ENCODE results near the gene SUPT4H1. TPM values are rescaled to one million over a fixed set of nuclear protein-coding genes. Genes with fewer than 3 reads are reported as not detected.
A peak's percentile ranks its signal among the peaks of the same experiment; 100 is the strongest.

Gene SUPT4H1
- total RNA-seq, 2 experiments from 2014 or later = 113 to 114 TPM

DNA sequence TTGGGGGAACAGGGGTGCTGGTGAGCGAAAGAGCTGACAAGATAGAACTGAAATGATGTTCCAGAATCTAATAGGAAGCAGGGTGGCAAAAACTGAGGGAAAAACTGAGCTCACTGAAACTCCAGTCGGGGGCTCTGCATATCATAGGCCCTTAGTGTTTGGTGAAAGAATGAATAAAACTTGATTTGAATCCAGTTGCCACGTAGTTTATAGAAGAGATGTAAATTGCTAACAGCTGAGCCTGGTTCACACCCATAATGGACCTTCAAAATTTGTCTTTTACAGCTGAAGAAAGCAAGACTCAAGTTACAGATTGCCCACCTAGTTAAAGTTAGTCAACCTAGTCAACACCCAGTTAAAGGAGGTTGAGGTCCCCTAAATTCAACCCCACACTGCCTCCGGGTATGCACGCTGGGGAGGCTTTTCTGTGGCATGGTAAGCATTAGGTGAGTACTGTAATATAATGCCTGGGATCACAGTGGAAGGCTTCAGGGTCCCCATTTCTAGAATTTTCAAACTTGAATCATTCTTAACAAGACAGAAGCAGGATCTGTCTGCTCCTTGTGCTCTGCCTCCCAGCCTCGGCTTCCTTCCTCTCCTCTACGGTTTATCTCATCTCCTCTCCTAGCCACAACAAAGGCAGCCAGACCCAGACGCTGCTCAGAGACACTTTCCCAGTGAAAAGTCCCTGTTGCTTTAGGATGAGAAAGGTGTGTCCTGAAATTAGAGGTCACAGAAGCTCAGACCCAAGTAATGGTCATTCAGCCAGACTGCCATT is 26.9 kb upstream of the SUPT4H1 start:
- ChIA-PET POLR2A (no interaction called here), CTCF (interaction anchor here (0.7 to 1.6 kb wide), 3 partner anchors 24 to 39 kb away, joined by 3 to 9 read pairs (median 7); partner anchors contain the start of gene RNF43)
- intact Hi-C loops (cut with micrococcal nuclease) = no loop called here
- Mint-ChIP-seq H3K36me3 (no peaks in the 10 kb centered on the region), H3K4me1 (ENCODE audit: low read depth) (peaks cover 41% of the 10 kb centered on the region), H3K4me3 (peak overlapping the region; percentile 18), H3K27me3 (no peaks in the 10 kb centered on the region), H3K27ac (no peak overlapping the region), H3K9me3 (no peaks in the 10 kb centered on the region)
- DNase-seq = no peak

DNA sequence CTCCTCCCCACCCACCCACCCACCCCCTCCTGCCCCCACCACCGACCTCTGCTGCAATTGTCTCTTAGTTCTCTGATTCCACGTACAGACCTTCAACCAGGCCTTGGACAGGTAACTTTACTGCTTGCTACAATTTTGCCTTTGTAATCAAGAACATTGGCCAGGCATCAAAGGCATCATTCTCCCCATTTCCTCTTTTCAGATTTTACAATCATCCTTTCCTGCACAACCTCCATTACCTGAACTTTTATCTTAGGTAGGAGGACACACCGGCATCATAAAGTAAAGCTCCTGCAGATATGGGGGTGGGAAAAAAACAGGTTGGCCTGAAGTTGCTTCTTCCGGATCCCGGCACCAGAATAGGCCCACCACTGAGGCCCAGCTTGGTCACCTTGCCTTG is 25.7 kb upstream of the SUPT4H1 start:
- Mint-ChIP-seq H3K4me3 (no peak overlapping the region), H3K27ac (no peak overlapping the region), H3K27me3 (no peaks in the 10 kb centered on the region), H3K36me3 (no peaks in the 10 kb centered on the region), H3K9me3 (no peaks in the 10 kb centered on the region), H3K4me1 (ENCODE audit: low read depth) (peaks cover 34% of the 10 kb centered on the region)
- no peak for DNase-seq
- intact Hi-C loops (cut with micrococcal nuclease) = no loop called here
- ChIA-PET CTCF (no interaction called here), POLR2A (no interaction called here)

DNA sequence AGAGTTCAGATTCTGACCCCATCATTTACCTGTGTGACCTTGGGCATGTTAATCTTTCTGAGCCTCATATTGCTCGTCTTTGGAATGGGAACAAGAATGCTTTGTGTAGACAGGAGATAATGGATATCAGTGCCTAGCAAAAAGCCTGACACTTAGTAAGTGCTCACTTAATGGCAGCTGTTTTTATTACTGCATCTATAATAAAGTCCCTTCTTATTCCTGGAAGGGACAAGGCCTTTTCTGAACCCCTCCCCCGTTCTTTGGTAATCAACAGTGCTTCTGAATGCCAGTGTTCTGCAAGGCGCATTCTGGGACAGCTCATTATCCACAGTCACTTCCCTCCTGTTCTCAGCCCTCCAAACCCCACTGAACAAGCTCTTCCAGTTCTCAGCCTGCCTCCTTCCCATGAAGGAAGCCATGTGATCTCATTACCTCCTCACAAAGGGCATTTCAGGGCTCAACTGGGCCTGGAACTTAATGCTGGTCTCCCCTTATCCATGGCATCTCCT is 25.1 kb upstream of the SUPT4H1 start:
- no peak overlapping the region for H3K27ac Mint-ChIP-seq
- no peaks in the 10 kb centered on the region for H3K36me3 Mint-ChIP-seq
- no peaks in the 10 kb centered on the region for H3K27me3 Mint-ChIP-seq
- POLR2A ChIA-PET = no interaction called here
- DNase-seq = no peak
- intact Hi-C loops (cut with micrococcal nuclease) = no loop called here
- H3K9me3 Mint-ChIP-seq = no peaks in the 10 kb centered on the region
- H3K4me1 Mint-ChIP-seq (ENCODE audit: low read depth) = peaks cover 29% of the 10 kb centered on the region
- no peak overlapping the region for H3K4me3 Mint-ChIP-seq
- CTCF ChIA-PET = no interaction called here

DNA sequence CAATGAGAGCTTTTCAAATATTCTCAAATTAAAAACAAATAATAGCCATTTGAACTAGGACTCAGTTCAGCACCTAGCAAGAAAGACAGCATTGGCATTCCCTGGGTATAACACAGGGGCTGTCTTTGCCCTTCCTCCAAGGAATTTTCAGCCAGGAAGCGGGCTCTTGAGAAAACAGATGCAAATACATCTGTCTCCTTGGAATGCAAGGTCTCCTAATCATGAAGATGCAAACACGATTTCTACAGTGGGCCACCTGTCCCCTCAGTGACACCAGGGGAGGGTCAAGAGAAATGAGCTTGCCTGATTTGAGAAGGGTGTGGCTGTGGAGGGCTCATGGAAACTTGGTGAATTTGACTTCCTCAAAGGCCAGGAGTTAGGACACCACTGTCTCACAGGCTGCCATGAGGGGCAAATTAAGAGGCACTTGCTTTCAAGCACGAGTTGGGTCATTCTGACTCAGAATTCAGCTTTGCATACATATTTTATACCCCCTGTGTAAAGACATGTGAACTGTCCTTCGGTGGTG is 24.5 kb upstream of the SUPT4H1 start:
- H3K27me3 Mint-ChIP-seq = no peaks in the 10 kb centered on the region

DNA sequence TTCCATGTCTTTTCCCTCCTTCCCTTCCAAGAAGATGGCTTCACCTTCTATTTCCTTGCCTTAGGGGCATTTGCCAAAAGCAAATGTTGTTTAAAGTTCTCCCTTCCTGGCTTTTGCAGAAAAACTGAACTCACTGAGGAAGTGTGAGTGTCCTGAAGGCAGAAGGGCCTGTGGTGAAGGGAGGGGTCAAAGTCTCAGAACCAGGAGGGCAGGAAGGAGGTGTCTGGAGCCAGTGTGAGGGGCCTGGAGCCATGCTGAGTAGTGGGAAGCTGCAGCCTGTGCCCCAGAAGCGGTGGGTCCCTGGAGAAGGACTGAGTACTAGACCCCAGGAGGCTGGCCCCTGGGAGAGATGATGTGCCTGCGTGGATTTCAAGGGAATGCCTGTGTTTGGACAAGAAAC is 23.8 kb upstream of the SUPT4H1 start:
- H3K27me3 Mint-ChIP-seq = no peaks in the 10 kb centered on the region
- no peaks in the 10 kb centered on the region for H3K9me3 Mint-ChIP-seq
- H3K4me3 Mint-ChIP-seq = no peak overlapping the region
- H3K36me3 Mint-ChIP-seq = no peaks in the 10 kb centered on the region
- CTCF ChIA-PET = no interaction called here
- POLR2A ChIA-PET = no interaction called here
- no peak for DNase-seq
- intact Hi-C loops (cut with micrococcal nuclease) = no loop called here
- H3K4me1 Mint-ChIP-seq (ENCODE audit: low read depth) = peaks cover 19% of the 10 kb centered on the region
- no peak overlapping the region for H3K27ac Mint-ChIP-seq

More for the DNA sequence above, 24.5 kb upstream of the SUPT4H1 start:
- H3K36me3 Mint-ChIP-seq = no peaks in the 10 kb centered on the region
- ChIA-PET POLR2A (no interaction called here), CTCF (no interaction called here)
- peaks cover 24% of the 10 kb centered on the region for H3K4me1 Mint-ChIP-seq (ENCODE audit: low read depth)
- no peak for DNase-seq
- H3K9me3 Mint-ChIP-seq = no peaks in the 10 kb centered on the region
- no peak overlapping the region for H3K27ac Mint-ChIP-seq
- H3K4me3 Mint-ChIP-seq = no peak overlapping the region
- intact Hi-C loops (cut with micrococcal nuclease) = no loop called here

DNA sequence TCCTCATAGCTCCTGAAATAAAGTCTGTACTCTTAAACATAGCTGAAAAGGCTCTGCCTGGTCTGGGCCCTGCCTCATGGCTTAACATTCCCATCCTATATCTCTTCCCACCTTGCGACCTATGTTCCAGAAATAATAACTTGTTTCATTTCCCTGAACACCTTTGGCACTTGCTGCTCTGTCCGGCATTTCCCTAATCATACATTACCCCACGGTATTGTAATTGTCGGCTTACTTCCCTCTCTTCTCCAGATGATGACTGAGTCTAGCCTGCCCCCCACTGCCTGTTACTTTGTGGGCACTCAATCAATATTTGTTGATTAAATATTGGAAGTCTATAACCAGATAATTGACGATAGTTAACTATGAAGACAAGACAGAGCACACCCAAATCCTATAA is 23.3 kb upstream of the SUPT4H1 start:
- Mint-ChIP-seq H3K4me1 (ENCODE audit: low read depth) (peaks cover 18% of the 10 kb centered on the region), H3K27me3 (no peaks in the 10 kb centered on the region), H3K36me3 (no peaks in the 10 kb centered on the region), H3K9me3 (no peaks in the 10 kb centered on the region), H3K27ac (no peak overlapping the region), H3K4me3 (no peak overlapping the region)
- ChIA-PET CTCF (no interaction called here), POLR2A (no interaction called here)
- DNase-seq = no peak
- intact Hi-C loops (cut with micrococcal nuclease) = no loop called here

DNA sequence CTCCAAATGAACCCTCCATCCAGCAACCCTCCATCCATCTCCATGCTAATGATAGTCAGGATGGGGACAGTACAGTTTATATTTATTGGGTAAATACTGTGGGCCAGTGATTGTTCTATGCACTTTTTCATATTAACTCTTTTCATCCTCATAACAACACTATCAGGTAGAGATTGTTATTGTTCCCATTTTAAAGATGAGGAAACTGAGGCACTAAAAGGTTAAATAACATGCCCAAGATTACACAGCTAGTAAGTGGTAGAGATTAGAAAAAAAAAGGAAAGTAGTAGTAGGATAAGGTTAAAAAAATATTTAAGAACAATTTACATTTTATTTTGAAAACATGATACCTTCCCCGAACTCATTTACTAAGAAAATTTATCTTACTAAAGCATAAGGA is 21.9 kb upstream of the SUPT4H1 start:
- POLR2A ChIA-PET = no interaction called here
- CTCF ChIA-PET = no interaction called here

DNA sequence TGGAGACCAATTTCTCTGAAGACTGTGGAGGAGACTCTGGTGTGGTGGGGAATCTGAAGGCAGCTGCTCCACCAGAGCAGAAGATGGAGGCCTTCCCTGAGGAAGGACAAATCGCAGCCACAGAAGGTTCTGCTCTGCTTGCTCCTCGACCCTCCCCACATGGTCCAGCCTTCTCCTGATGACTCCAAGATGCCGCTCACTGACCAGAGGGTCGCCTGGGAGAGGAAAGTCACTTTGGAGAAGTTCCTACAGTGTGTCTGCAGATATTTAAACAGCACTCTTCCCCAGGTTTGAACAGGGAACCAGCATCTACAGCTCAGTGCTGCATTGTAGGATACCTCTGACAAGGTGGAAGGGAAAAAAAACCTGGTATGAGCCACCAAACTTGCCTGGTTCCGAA is 21.0 kb upstream of the SUPT4H1 start:
- intact Hi-C loops (cut with micrococcal nuclease) = no loop called here
- no peak for DNase-seq
- Mint-ChIP-seq H3K4me3 (no peak overlapping the region), H3K27me3 (no peaks in the 10 kb centered on the region), H3K27ac (no peak overlapping the region), H3K9me3 (no peaks in the 10 kb centered on the region), H3K36me3 (no peaks in the 10 kb centered on the region), H3K4me1 (ENCODE audit: low read depth) (peaks cover 4% of the 10 kb centered on the region)
- POLR2A ChIA-PET = interaction anchor here (0.5 kb wide), 1 partner anchor 259 kb away, joined by 3 read pairs; no protein-coding TSS in a partner anchor
- CTCF ChIA-PET = interaction anchor here (1.3 kb wide), 1 partner anchor 44 kb away, joined by 5 read pairs; the partner anchor contains the start of gene RNF43

More for the DNA sequence above, 21.9 kb upstream of the SUPT4H1 start:
- no peaks in the 10 kb centered on the region for H3K36me3 Mint-ChIP-seq
- H3K4me1 Mint-ChIP-seq (ENCODE audit: low read depth) = peaks cover 10% of the 10 kb centered on the region
- no peak overlapping the region for H3K27ac Mint-ChIP-seq
- no peak for DNase-seq
- H3K27me3 Mint-ChIP-seq = no peaks in the 10 kb centered on the region
- no peaks in the 10 kb centered on the region for H3K9me3 Mint-ChIP-seq
- intact Hi-C loops (cut with micrococcal nuclease) = no loop called here
- H3K4me3 Mint-ChIP-seq = no peak overlapping the region

DNA sequence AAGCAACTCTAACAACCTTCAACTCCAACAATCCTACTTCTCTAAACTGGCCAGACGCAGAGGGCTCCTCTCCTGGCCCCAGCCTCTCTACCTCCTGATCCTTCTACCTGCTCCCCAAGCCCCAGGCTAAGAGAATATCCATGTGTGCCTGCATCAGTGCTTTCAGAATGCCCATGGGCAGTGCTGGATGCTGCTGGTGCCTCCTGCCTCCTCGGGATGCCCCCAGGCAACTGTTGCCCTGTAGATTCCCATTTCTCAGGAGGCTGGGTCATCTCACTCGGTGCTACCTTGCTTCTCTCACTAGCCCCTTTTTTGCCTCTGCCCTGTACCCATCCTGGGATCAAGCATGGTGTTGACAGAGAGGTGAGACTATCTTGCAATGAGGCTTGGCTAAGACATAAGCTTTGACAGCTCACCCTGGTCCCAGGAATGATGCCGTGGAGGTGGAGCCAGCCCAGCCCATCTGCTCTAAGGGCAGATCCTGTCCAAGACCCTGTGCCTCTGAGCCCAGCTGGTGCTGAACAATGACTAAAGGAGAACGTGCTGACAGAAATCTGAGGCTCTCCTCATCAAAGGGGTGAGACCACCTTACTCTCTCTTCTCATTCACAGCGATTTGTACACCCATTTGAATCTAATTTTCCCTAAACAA is 19.4 kb upstream of the SUPT4H1 start:
- DNase-seq = no peak
- H3K27ac Mint-ChIP-seq = no peak overlapping the region
- H3K4me3 Mint-ChIP-seq = no peak overlapping the region
- H3K9me3 Mint-ChIP-seq = no peaks in the 10 kb centered on the region
- ChIA-PET CTCF (no interaction called here), POLR2A (no interaction called here)
- intact Hi-C loops (cut with micrococcal nuclease) = no loop called here
- H3K36me3 Mint-ChIP-seq = no peaks in the 10 kb centered on the region
- no peaks in the 10 kb centered on the region for H3K4me1 Mint-ChIP-seq (ENCODE audit: low read depth)
- no peaks in the 10 kb centered on the region for H3K27me3 Mint-ChIP-seq

DNA sequence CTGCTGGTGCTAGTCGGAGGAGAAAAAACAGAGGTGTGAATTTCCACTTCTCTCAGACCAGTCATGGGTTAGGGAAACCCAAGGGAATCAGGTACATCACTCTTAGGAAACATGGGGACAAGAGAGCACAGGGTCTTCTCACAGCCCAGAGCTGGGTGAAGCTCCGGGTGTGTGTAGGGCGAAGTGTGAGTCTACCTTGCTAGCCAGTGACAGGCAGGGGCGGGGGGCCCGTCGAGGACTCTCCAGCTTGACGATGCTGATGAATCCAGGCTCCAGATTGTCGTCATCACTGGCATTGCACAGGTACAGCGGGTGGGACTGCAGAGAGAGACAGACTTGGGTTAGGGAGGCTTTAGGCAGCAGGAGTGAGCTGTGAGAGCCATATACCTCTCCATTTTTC is 18.7 kb upstream of the SUPT4H1 start:
- POLR2A ChIA-PET = no interaction called here
- CTCF ChIA-PET = no interaction called here
- no peak overlapping the region for H3K27ac Mint-ChIP-seq
- no peaks in the 10 kb centered on the region for H3K4me1 Mint-ChIP-seq (ENCODE audit: low read depth)
- H3K27me3 Mint-ChIP-seq = no peaks in the 10 kb centered on the region
- no peak for DNase-seq
- no peaks in the 10 kb centered on the region for H3K36me3 Mint-ChIP-seq
- no peaks in the 10 kb centered on the region for H3K9me3 Mint-ChIP-seq
- no peak overlapping the region for H3K4me3 Mint-ChIP-seq
- intact Hi-C loops (cut with micrococcal nuclease) = no loop called here

DNA sequence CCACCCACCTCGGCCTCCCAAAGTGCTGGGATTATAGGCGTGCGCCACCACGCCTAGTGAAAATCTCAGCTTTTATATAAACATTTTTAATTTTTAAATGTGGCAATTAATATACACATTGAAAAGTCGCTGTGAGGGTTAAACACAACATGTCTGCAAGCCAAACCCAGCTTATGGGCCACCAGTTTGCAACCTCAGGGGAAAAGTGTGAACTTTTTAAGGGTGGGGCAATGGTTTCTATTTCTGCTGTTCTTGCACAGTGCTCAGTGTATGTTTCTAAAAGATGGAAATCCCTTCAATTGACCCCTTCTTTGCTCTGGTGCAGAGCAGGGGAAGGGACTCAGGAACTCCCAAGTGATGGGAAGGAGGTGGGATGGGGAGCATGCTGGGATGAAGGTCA is 18.3 kb upstream of the SUPT4H1 start:
- no peak for DNase-seq
- H3K4me1 Mint-ChIP-seq (ENCODE audit: low read depth) = no peaks in the 10 kb centered on the region
- H3K27ac Mint-ChIP-seq = no peak overlapping the region
- no peaks in the 10 kb centered on the region for H3K36me3 Mint-ChIP-seq
- POLR2A ChIA-PET = no interaction called here
- no peak overlapping the region for H3K4me3 Mint-ChIP-seq
- H3K9me3 Mint-ChIP-seq = no peaks in the 10 kb centered on the region
- H3K27me3 Mint-ChIP-seq = no peaks in the 10 kb centered on the region
- CTCF ChIA-PET = interaction anchor here (1.4 to 1.5 kb wide), 2 partner anchors 53 to 66 kb away, joined by 4 to 5 read pairs; no protein-coding TSS in a partner anchor
- intact Hi-C loops (cut with micrococcal nuclease) = no loop called here

DNA sequence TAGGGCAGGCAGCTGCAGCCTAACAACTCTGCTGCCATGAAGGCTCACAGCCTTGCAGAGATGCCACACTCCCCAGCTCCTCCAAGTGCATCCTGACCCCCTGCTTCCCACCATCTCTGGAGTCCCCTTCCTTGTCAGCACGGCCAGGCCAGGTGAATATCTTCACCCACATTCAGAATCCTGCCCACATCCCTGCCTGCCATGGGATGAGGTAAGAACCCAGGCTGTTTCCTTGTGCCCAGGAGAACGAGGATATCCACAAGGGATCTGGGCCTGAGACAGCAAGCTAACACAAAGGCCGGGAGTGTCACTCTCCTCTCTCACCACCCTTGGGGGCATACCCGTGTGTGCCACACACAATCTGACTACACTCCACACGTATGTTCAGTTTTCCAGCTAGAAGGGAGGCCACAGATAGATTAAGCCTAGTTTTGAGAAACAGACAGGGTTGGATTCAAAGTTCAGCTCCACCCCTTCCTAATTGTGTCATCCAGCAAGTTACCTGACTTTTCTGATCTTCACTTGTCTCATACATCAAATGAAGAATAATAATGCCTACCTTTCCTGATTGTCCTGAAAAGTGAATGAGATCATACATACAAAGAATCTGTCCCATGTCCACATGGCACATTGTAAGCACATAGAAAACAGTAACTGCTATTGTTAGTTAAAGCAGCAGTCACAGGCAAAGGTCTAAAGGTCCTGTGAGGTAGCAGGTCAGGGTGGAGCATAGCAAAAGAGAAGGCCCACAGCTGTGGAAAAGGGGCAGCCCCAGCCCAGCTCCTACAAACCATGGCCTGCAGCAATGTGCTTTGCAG is 17.4 kb upstream of the SUPT4H1 start:
- H3K4me1 Mint-ChIP-seq (ENCODE audit: low read depth) = no peaks in the 10 kb centered on the region
- DNase-seq = no peak
- H3K27me3 Mint-ChIP-seq = no peaks in the 10 kb centered on the region
- H3K27ac Mint-ChIP-seq = no peak overlapping the region
- POLR2A ChIA-PET = no interaction called here
- H3K36me3 Mint-ChIP-seq = no peaks in the 10 kb centered on the region
- CTCF ChIA-PET = interaction anchor here (1.4 to 1.5 kb wide), 2 partner anchors 52 to 65 kb away, joined by 4 to 5 read pairs; no protein-coding TSS in a partner anchor
- no peaks in the 10 kb centered on the region for H3K9me3 Mint-ChIP-seq
- H3K4me3 Mint-ChIP-seq = no peak overlapping the region
- intact Hi-C loops (cut with micrococcal nuclease) = no loop called here
